ENCODE results near the gene MFSD2B. TPM values are rescaled to one million over a fixed set of nuclear protein-coding genes. Genes with fewer than 3 reads are reported as not detected.
"Not testable (repeated sequence)": the region's sequence is repeated elsewhere in the genome, so short reads cannot be mapped to it uniquely, and the experiment has no call there.

MFSD2B gene
- total RNA-seq, 1 donor from 2014 or later: not detected

DNA sequence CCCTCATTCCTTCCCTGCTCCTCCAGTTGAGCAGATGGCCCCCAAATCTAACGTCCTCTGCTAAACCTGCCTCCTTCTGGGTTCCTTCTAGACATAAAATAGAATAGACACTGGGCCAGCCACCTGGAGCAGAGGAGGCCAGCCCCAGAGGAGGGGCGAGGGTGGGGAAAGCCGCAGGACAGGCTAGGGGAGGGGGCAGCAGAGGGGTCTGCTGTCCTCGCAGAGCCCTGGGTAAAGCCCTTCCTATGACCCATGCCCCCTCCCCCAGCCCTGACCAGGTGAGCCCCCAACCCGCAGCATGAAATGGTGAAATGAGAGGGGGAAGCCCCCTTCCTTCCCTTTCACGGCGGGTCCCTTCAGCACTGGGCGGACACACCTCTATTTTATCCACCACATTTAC lies 7.8 kb downstream of the MFSD2B start:
- DNase-seq (ENCODE audit: low spot score): no peak
- ATAC-seq: no peak

DNA sequence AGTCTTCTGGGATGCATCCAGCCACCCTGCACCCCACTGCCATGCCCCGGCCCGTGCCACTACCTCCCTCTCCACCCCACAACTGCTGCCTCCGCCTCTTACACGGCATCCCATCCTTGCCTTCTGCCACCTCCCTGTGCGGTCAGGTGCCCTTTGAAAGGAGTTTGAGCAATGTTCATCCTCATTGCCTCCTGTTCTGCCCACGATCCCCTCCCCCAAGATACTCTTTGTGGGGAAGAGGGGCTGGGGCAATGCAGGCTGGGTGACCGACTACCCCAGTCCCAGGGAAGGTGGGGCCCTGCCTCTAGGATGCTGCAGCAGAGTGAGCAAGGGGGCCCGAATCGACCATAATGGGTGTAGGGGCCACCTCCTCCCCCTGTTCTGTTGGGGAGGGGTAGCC lies 8.4 kb downstream of the MFSD2B start:
- no peak for ATAC-seq

DNA sequence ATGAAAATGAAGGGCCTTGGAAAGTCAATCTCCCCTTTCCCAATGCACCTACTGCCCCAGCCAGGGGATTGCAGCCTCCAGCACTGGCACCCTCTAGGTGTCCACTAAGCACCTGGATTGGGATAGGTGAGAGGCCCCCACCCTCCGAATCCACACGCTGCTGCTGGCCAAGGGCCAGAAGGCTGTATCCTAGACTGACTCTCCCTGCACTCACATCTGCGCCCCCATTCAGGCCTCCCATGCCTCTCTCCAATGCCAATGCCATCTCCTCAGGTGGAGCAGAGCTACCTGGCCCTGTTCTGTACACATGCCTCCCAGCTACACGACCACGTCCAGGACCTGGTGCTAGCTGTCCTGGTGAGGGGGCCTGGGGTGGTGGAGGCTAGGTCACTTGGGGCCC lies 9.8 kb downstream of the MFSD2B start:
- ATAC-seq (no peak), DNase-seq (ENCODE audit: low spot score) (no peak)

More for the DNA sequence above, 8.4 kb downstream of the MFSD2B start:
- DNase-seq (ENCODE audit: low spot score): no peak

DNA sequence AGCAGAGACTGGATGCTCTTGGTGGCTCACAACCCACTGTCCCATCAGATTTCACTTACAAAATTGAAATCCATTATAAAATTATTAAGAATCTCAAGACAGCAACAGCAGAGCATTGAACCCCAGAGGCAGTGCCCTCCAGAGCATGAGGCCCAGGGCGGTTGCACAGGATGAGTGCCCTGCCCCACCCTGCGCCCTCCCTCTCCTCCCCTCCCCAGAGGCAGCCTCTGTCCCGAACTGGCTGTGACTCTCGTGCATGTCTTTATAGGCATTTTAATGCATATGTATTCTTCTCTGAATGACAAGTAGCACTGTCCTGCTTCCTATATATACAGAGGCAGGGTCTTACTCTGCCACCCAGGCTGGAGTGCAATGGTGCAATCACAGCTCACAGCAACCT lies 10.4 kb downstream of the MFSD2B start:
- no peak for DNase-seq (ENCODE audit: low spot score)
- ATAC-seq: no peak

GRCh38 chr2:24021122-24021998 lies 11.5 kb downstream of the MFSD2B start:
- DNase-seq (ENCODE audit: low spot score): no peak
- peak; percentile 75 for ATAC-seq

GRCh38 chr2:24022324-24022974 lies 12.6 kb downstream of the MFSD2B start:
- ATAC-seq: peak; percentile 42

GRCh38 chr2:24022975-24023575 lies 13.2 kb downstream of the MFSD2B start:
- ATAC-seq (no peak), DNase-seq (ENCODE audit: low spot score) (no peak)

More at GRCh38 chr2:24022324-24022974, 12.6 kb downstream of the MFSD2B start:
- DNase-seq (ENCODE audit: low spot score): no peak

- no peak for ATAC-seq
- no peak for DNase-seq (ENCODE audit: low spot score)
Measured at GRCh38 chr2:24024018-24024417, 14.1 kb downstream of the MFSD2B start.

DNA sequence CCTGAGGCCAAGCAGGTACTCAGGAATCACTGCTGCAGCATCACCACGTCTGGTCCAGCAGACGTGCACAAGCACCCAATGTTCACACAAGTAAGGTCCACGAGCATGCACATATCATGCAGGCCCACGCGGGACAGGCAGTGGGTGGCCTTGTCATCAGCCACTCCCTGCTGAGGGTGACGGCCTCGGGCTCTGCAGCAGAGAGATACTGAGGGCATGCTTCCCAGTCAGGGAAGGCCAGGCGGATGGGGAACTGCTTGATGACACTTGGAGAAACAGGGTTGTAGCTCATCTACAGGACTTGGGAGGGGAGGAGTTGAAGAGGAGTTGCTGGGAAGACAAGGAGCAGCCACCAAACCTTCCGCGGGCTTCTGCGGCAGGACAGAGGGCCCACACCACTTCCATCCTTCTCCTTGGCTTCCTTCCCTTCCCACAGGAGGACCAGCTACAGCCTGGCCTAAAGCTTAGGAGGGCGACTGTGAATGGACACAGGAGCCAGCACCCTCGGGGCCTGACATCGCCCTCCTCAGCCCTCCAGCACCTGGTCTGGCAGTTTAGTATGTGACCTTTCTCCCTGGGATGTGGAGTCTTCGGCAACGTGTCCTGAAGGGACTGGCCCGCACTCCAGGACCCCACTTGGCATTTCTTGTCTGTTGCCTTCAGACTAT lies 15.2 kb downstream of the MFSD2B start:
- DNase-seq (ENCODE audit: low spot score) (no peak), ATAC-seq (no peak)

- DNase-seq (ENCODE audit: low spot score): no peak
- ATAC-seq: no peak
Measured at GRCh38 chr2:24026233-24026632, 16.3 kb downstream of the MFSD2B start.

GRCh38 chr2:24038786-24039499 lies 29.1 kb downstream of the MFSD2B start:
- ATAC-seq (no peak), DNase-seq (ENCODE audit: low spot score) (no peak)

DNA sequence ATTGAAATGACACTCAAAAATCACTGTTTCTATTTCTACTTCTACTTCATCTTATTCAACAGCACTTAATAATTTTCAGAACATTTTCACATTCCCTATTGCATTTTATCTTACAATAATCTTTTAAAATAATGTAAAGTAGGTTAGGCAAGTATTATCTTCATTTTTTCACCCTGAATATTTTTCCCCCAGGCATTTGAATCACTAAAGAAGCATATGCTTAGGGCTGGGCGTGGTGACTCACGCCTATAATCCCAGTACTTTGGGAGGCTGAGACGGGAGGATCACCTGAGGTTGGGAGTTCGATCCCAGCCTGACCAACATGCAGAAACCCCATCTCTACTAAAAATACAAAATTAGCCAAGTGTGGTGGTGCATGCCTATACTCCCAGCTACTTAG lies 30.6 kb downstream of the MFSD2B start:
- ATAC-seq (no peak), DNase-seq (ENCODE audit: low spot score) (no peak)

DNA sequence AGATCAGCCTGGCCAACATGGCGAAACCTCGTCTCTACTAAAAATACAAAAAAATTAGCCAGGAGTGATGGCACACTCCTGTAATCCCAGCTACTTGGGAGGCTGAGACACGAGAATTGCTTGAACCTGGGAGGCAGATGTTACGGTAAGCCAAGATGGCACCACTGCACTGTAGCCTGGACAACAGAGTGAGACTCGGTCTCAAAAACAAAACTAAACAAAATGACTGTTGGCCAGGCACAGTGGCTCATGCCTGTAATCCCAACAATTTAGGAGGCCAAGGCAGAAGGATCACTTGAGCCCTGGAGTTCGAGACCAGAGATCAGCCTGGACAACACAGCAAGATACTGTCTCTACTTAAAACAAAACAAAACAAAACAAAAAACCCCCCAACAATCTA lies 33.2 kb downstream of the MFSD2B start:
- not testable (repeated sequence) for DNase-seq (ENCODE audit: low spot score); ATAC-seq

DNA sequence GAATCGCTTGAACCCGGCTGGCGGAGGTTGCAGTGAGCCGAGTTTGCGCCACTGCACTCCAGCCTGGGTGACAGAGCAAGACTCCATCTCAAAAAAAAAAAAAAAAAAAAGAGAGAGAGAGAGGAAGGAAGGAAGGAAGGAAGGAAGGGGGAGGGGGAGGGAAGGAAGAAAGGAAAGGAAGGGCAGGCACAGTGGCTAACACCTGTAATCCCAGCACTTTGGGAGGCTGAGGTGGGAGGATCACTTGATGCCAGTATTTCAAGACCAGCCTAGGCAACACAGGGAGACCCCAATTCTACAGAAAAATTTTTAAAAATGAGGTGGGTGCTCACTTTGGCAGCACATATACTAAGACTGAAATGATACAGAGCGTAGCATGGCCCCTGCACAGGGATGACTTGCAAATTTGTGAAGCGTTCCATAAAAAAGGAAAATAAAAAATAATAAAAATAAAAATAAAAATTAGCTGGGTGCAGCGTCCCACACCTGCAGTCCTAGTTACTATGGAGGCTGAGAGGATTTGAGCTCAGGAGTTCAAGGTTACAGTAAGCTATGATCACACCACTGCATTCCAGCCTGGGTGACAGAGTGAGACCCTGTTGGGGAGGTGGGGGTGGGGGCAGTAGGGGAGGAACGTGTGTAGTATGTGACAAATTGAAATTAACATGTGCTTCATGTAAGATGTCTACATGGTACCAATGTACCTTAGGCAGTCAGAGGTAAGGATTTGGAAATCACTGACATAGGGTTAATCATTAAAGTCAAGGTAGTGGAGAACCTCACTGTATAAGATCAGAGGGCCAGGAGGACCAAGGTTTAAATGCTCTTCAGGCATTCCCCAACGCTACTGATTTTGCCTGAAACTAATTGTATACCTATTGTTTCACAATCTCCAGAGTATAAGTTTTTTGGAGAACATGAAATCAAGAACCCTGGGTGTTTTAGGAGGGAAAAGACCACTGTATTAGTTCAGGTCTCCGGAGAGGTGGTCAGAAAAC lies 35.9 kb downstream of the MFSD2B start:
- DNase-seq (ENCODE audit: low spot score) (no peak), ATAC-seq (peak; percentile 40)

DNA sequence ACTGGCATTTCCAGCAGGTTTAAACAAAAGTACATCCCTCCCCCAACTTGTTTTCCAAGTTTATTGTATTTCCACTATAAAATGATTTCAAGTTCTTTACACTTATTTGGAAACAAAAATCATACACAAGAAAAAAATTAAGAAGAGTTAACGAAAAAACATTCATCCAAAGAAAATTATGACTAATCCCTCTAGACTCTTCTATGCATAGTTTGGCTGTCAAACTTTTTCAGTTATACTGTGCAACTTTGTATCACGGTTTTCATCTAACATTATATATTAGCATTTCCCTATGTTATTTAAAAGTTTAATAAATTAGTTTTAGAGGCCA lies 36.7 kb downstream of the MFSD2B start:
- DNase-seq (ENCODE audit: low spot score) (no peak), ATAC-seq (no peak)

DNA sequence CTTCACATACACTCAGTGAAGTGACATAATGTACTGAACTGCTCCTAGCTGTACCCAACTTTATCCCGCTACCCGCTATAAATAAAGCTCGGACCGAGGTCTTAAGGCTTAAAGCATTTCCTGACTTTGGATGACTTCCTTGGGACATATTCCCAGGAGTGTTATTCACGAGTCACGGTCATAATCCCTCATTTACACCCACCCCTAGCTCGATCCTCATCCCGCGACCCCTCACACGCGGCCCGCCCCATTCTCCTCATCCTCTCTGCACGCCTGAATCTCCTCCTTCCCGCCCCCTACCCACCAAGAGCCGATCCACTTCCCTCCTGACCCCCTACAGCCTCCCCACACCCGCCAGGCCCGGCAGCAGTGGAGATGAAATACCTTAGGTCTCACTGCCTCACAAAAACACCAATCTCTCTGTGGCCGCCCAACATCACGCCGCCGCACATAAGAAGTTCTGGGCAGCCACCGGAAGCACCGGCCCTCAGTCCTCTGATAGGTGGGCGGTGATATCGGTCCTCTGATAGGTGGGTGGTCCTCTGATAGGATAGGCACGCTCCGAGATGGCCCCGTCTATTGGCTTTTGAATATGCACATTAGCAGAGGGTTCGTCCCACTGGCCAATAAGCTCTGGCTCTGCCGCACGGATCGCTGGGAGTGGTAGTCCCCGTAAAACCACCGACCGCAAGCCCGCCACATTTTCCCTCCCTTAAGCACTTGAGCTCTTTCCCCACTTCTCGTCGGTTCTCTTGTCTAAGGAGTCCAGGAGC lies 37.2 kb downstream of the MFSD2B start, which contains the start of gene WDCP:
Gene WDCP (minus strand): TSS at position 462 of the 773 bp plus-strand sequence. CDS start 7,897 bp downstream, outside the sequence.
- DNase-seq (ENCODE audit: low spot score) (peak; percentile 95), ATAC-seq (peak; percentile 96)

- DNase-seq (ENCODE audit: low spot score): no peak
- ATAC-seq: no peak
Measured at GRCh38 chr2:24047703-24048033, 37.8 kb downstream of the MFSD2B start.

- DNase-seq (ENCODE audit: low spot score): no peak
- ATAC-seq: no peak
Measured at GRCh38 chr2:24048769-24049484, 39.0 kb downstream of the MFSD2B start.
